Liver (tissue), 9 donors: ENCODE measurements around the gene DCDC1. TPM values are rescaled to one million over a fixed set of nuclear protein-coding genes. Genes with fewer than 3 reads are reported as not detected.

Experiments used
- DNase-seq: peaks from one replicate; pipeline ENCODE4 v3.0.0-alpha.2; 2017; ENCODE audit warnings: low spot score
- H3K27ac ChIP-seq, 2 donors: one replicate each; pipeline ENCODE4 v1.7.0; 2013; ENCODE audit warnings: inconsistent platforms in 2 of 2, low read length in 2 of 2, control low read depth in 1 of 2, low read depth in 1 of 2, mild to moderate bottlenecking in 1 of 2
- H3K27me3 ChIP-seq, 4 donors: one replicate each; pipeline versions ENCODE4 v1.6.1 to v1.7.0; 2013; ENCODE audit warnings: low read length in 3 of 4, inconsistent platforms in 1 of 4, mild to moderate bottlenecking in 1 of 4, moderate library complexity in 1 of 4; ENCODE audit not compliant: control insufficient read depth in 4 of 4, insufficient read depth in 4 of 4
- H3K36me3 ChIP-seq, 4 donors: one replicate each; pipeline versions ENCODE4 v1.6.1 to v1.7.0; 2013; ENCODE audit warnings: low read length in 3 of 4, mild to moderate bottlenecking in 3 of 4, low read depth in 1 of 4, moderate library complexity in 1 of 4; ENCODE audit not compliant: control insufficient read depth in 4 of 4, insufficient read depth in 3 of 4
- H3K4me1 ChIP-seq, 4 donors: one replicate each; pipeline versions ENCODE4 v1.6.1 to v1.7.0; 2013; ENCODE audit warnings: low read length in 3 of 4, mild to moderate bottlenecking in 3 of 4, moderate library complexity in 1 of 4; ENCODE audit not compliant: control insufficient read depth in 4 of 4, insufficient read depth in 4 of 4
- H3K4me3 ChIP-seq, 3 donors: one replicate each; pipeline versions ENCODE4 v1.6.1 to v1.7.0; 2013; ENCODE audit warnings: low read length in 3 of 3, control low read depth in 1 of 3, low read depth in 1 of 3, mild to moderate bottlenecking in 1 of 3
- H3K9ac ChIP-seq, 2 donors: one replicate each; pipeline ENCODE4 v1.7.0; 2013; ENCODE audit warnings: low read length in 2 of 2, mild to moderate bottlenecking in 2 of 2, moderate library complexity in 2 of 2, control low read depth in 1 of 2, low read depth in 1 of 2
- H3K9me3 ChIP-seq, 4 donors: one replicate each; pipeline versions ENCODE4 v1.6.1 to v1.7.0; 2013; ENCODE audit warnings: low read length in 3 of 4; ENCODE audit not compliant: control insufficient read depth in 4 of 4
- ATF3 ChIP-seq: IDR thresholded peaks from 2 replicates; pipeline ENCODE4 v1.6.1; 2016; ENCODE audit warnings: antibody characterized with exemption
- CTCF ChIP-seq: fragments of 150-350 bp; IDR thresholded peaks from 2 replicates; pipeline ENCODE4 v1.5.1; 2017; ENCODE audit warnings: improper control_type of control experiment, low read depth, low read length; ENCODE audit not compliant: missing input control
- EGR1 ChIP-seq, 2 donors: IDR thresholded peaks; 2 replicates each; pipeline ENCODE4 v1.6.1; 2016 to 2018; ENCODE audit warnings: antibody characterized with exemption in 2 of 2, low read depth in 2 of 2
- FOXA1 ChIP-seq: IDR thresholded peaks from 2 replicates; pipeline ENCODE4 v1.6.1; 2016; ENCODE audit warnings: antibody characterized with exemption
- FOXA2 ChIP-seq: IDR thresholded peaks from 2 replicates; pipeline ENCODE4 v1.6.1; 2016; ENCODE audit warnings: antibody characterized with exemption
- GABPA ChIP-seq, 2 donors: IDR thresholded peaks in 1 of 2; conservative IDR thresholded peaks in 1 of 2; 2 replicates each; pipeline ENCODE4 v1.6.1; 2016; ENCODE audit warnings: antibody characterized with exemption in 2 of 2, mild to moderate bottlenecking in 1 of 2, moderate library complexity in 1 of 2
- HNF4A ChIP-seq, 2 donors: conservative IDR thresholded peaks; 2 replicates each; pipeline ENCODE4 v1.6.1; 2016; ENCODE audit warnings: antibody characterized with exemption in 2 of 2, mild to moderate bottlenecking in 2 of 2
- HNF4G ChIP-seq: IDR thresholded peaks from 2 replicates; pipeline ENCODE4 v1.6.1; 2016; ENCODE audit warnings: antibody characterized with exemption
- JUND ChIP-seq, 2 donors: IDR thresholded peaks; 2 replicates each; pipeline ENCODE4 v1.6.1; 2016; ENCODE audit warnings: antibody characterized with exemption in 2 of 2
- MAX ChIP-seq: IDR thresholded peaks from 2 replicates; pipeline ENCODE4 v1.6.1; 2016; ENCODE audit warnings: antibody characterized with exemption
- RAD21 ChIP-seq, 2 donors: IDR thresholded peaks; 2 replicates each; pipeline ENCODE4 v1.6.1; 2016; ENCODE audit warnings: antibody characterized with exemption in 2 of 2, mild to moderate bottlenecking in 2 of 2
- REST ChIP-seq: IDR thresholded peaks from 2 replicates; pipeline ENCODE4 v1.6.1; 2016; ENCODE audit warnings: antibody characterized with exemption, mild to moderate bottlenecking
- RXRA ChIP-seq, 2 donors: IDR thresholded peaks; 2 replicates each; pipeline ENCODE4 v1.6.1; 2017 to 2018; ENCODE audit warnings: antibody characterized with exemption in 2 of 2, mild to moderate bottlenecking in 1 of 2
- SP1 ChIP-seq: IDR thresholded peaks from 2 replicates; pipeline ENCODE4 v1.6.1; 2018; ENCODE audit warnings: antibody characterized with exemption, mild to moderate bottlenecking
- TAF1 ChIP-seq: conservative IDR thresholded peaks from 2 replicates; pipeline ENCODE4 v1.6.1; 2016; ENCODE audit warnings: antibody characterized with exemption, mild to moderate bottlenecking
- ZBTB33 ChIP-seq: IDR thresholded peaks from 2 replicates; pipeline ENCODE4 v1.6.1; 2016; ENCODE audit warnings: antibody characterized with exemption
- WGBS: extraction: QIAGEN DNeasy Blood & Tissue Kit; methylation state at CpG from one replicate; pipeline ENCODE4 v1.1.7; 2013; 5-methylcytosine and 5-hydroxymethylcytosine counted together
- polyA plus RNA-seq, 2 donors: library from polyadenylated mRNA; stranded (reverse) in 1 of 2; unstranded in 1 of 2; fragments of 200-250 nt in 1 of 2; fragments of >200 nt in 1 of 2; fragmentation: Nextera tagmentation in 1 of 2; extraction: Ambion mirVana in 1 of 2; gene quantifications; one replicate each; pipeline versions ENCODE4 v1.2.1 to v1.2.3, GENCODE V29; 2013 to 2015
- total RNA-seq, 2 donors: library from RNA; depleted of rRNA; stranded (reverse); fragments of >200 nt; gene quantifications; one replicate each; pipeline ENCODE4 v1.2.3, GENCODE V29; 2014
- donor health status: healthy.
- donor health status: healthy.
- donor health status: healthy.
- donor health status: healthy.
- donor health status: healthy.

The DCDC1 gene
- total and polyA plus RNA-seq, 4 donors, result 0.38 to 3.5 (median 2.0) TPM

- no peaks in the 10 kb centered on the region for H3K9me3 ChIP-seq
- H3K27me3 ChIP-seq, result no peaks in the 10 kb centered on the region
- H3K4me3 ChIP-seq, result no peak overlapping the region
- DNase-seq, result no peak
- no peak for TF ChIP-seq MAX
- TF ChIP-seq SP1, result no peak
- no peak for TF ChIP-seq REST
- no peak for TF ChIP-seq HNF4G
- no peak for TF ChIP-seq ATF3
- TF ChIP-seq HNF4A (conservative IDR thresholded peaks at IDR 0.05), result no peak
- TF ChIP-seq ZBTB33, result no peak
- no peak for TF ChIP-seq FOXA1
- TF ChIP-seq EGR1 (IDR thresholded peaks at IDR 0.05; ENCODE audit: low read depth in 2 of 2), result no peak
- no peak for TF ChIP-seq TAF1
- no peak for TF ChIP-seq RAD21 (IDR thresholded peaks at IDR 0.05)
- H3K36me3 ChIP-seq, result no peaks in the 10 kb centered on the region
- H3K27ac ChIP-seq, result no peak overlapping the region
- 96% methylated on average over 3 of the region's 3 CpGs for WGBS
- no peak overlapping the region for H3K9ac ChIP-seq
- H3K4me1 ChIP-seq, result peaks cover 0 to 3% (median 0%) of the 10 kb centered on the region in 4 donors
These were observed 42.1 kb downstream of the DCDC1 start for GRCh38 chr11:31327417-31327816.

- no peaks in the 10 kb centered on the region for H3K9me3 ChIP-seq
- H3K36me3 ChIP-seq, result no peaks in the 10 kb centered on the region
- H3K9ac ChIP-seq, result no peak overlapping the region
- no peak overlapping the region for H3K4me3 ChIP-seq
- H3K27me3 ChIP-seq, result no peaks in the 10 kb centered on the region
- TF ChIP-seq FOXA1 (no peak), CTCF (no peak), RXRA (IDR thresholded peaks at IDR 0.05) (no peak), MAX (no peak), RAD21 (IDR thresholded peaks at IDR 0.05) (no peak), GABPA (IDR thresholded peaks at IDR 0.05 in 1 of 2, conservative IDR thresholded peaks at IDR 0.05 in 1 of 2) (no peak), JUND (IDR thresholded peaks at IDR 0.05) (no peak), FOXA2 (no peak), ZBTB33 (no peak), SP1 (no peak), HNF4G (no peak)
- no peak for DNase-seq
- peaks cover 0 to 3% (median 0%) of the 10 kb centered on the region in 4 donors for H3K4me1 ChIP-seq
- 40% methylated on average over 2 of the region's 2 CpGs for WGBS
- H3K27ac ChIP-seq, result no peak overlapping the region
These were observed 42.9 kb downstream of the DCDC1 start for GRCh38 chr11:31326470-31327148.
